H54 (cell line): Measurements from ENCODE around the gene ACER3.

Experiments used
- DNase-seq: peaks from one replicate; pipeline ENCODE4 v3.0.0; 2011; ENCODE audit warnings: low spot score, mixed read lengths; ENCODE audit not compliant: insufficient read length
- FAIRE-seq: peaks from 3 replicates; lab custom pipeline; 2011; peaks lifted over from hg19 to GRCh38; lab: Jason Lieb, UNC
- POLR2A ChIP-seq: IDR thresholded peaks from 2 replicates; pipeline ENCODE4 v1.6.1; 2011; ENCODE audit warnings: low read depth, mild to moderate bottlenecking, low read length

Gene ACER3

DNA sequence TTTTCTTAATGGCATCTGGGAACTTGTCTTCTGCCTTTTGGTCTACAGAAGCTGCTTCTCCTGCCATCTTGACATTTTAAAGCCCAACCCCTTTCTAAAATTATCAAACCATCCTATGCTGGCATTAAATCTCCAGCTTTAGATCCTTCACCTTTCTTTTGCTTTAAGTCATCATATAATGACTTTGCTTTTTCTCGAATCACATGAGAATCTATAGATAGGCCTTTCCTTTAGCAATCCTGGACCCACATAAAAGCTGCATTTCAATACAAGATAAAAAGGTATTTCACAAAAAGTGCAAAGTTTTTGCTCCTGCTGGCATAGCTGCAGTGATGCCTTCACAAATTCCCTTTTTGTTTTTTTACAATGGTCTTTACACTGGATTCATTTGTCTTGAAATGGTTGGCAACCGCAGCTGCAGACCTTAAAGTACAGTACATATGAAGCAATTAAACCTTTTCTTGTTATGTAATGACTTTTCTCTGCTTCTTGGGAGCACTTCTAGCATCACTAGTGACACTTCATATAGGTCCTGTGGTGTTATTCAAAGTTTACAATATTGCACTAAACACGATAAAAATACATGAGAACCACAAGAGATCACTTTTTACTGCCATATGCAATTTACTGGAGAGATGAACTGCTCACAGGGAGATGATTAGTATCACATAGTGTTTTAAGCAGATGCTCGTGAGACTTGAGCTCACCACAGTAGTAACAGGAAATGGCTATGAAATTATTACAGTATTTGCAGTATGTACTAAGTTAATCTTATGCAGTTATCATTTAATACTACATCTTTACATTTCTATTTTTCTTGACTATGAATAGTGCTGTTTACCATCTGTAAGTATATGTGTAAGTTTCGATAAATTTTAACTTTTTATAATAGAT is 41.6 kb downstream of the ACER3 start:
- no peak for FAIRE-seq
- no peak for DNase-seq
- no peak for TF ChIP-seq POLR2A

DNA sequence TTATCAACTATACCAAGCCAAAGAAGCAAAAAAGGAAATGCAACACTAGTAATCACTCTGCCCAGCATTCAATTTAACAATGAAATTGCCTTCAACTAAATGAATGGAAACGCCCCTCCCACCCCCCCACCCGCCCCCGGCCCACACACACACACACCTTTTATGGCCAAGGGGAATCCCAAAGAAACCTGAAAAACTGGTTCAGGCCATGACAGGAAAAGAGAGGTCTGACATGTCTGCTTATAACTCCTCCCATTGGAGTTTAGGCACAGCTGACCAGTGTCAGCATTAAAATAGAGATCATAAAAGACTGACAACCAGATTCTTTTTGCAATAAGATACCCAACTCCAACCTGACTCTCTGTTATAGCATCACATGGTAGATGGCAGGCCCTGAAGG is 42.6 kb downstream of the ACER3 start:
- no peak for TF ChIP-seq POLR2A
- FAIRE-seq, result no peak
- DNase-seq, result no peak

DNA sequence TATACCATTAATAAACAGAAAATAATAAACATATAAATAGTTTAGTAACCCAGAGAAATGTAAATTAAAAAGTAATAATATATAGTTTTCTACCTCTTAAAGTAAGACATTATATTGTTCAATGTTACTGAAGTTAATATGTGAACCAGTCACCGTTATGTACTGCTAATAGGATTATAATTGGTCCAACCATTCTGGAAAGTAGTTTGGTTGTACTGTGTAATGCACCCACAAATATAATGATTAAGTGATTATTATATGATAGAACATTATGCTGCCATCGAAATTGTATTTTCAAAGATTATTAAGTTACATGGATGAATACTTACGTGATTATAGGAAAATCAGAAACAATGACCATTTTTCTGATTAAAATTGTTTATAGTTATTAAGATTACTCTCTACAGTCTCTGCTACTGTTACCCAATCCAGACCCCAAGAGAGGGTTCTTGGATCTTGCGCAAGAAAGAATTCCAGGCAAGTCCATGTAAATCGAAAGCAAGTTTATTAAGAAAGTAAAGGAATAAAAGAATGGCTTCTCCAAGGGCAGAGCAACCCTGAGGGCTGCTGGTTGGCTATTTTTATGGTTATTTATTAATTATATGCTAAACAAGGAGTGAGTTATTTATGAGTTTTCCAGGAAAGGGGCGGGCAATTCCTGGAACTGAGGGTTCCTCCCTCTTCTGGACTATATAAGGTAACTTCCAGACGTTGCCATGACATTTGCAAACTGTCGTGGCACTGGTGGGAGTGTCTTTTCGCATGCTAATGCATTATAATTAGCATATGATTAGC is 50.1 kb downstream of the ACER3 start:
- DNase-seq (no peak), FAIRE-seq (no peak)
- TF ChIP-seq POLR2A, result no peak

DNA sequence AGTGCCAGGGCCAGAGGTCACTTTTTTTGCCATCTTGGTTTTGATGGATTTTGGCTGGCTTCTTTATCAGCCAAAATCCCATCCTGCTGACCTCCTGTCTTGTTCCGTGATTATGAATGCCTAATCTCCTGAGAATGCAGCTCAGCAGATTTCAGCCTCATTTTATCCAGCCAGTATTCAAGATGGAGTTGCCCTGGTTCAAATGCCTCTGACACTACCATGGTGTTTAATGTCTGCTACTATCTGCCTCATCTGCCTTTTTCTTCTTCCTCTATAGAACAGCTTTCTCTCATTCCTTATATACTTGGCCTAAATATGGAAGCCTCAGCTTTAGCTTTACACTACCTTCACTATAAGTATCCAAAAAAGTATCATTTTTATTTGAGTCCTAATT is 50.7 kb downstream of the ACER3 start:
- no peak for TF ChIP-seq POLR2A
- no peak for FAIRE-seq
- DNase-seq, result no peak

DNA sequence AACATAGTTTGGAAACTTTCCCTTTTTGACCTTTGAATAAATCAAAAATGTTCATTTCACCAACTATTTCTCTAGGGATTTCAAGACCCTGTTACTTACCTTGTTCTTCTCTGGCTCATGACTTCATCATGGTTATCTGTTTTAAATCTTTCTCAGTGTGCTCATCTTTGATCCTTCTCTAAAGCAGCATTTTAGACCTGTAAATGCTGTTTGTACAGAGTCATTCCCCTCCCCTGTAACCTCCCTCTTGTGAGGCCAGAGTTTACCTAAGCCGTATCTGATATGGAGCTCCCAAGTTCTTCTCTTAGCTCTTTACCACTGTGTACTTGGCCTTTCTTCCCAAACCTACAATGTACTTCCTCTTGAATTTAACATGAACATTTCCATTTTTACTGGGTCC is 56.0 kb downstream of the ACER3 start:
- DNase-seq, result no peak
- FAIRE-seq, result no peak
- no peak for TF ChIP-seq POLR2A

DNA sequence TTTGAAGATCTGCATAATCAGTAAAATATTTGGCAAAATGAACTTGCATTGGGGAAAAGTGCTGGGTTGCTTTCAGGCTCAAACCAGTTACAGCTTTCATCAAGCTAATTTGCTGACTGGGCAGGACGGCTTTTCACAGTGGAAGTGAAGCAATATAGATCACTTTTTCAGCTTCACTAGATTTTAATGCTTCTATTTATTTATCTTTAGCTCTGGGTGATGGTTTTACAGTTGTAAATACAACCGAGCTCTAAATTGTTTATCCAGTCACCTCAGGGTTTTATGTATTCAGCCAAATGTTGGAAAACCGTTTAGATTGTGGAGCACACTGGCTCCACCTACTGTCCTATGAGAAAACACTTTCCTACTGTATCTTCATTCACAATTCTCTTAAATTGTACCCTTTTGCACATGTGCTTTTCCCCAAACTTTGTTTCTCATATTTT is 58.2 kb downstream of the ACER3 start:
- FAIRE-seq, result peak; percentile 64
- no peak for TF ChIP-seq POLR2A
- peak; percentile 1 for DNase-seq

DNA sequence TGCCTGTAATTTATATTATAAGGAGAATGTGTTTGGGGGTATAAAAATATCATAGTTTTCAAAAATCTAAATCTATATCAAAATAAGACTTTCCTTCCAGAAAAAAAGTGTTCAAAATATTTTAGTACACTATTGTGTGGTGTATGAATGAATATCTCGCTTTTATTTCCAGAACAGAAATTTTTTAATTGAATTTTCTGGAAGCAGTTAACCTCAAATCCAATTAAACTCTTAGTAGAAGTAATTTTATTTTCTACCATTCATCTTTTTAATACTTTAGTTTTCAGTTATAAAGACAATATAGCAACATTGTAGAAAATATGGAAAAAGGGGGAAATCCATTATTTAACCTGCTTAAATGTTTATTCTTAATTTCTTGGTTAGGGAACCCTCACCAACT is 58.7 kb downstream of the ACER3 start:
- FAIRE-seq, result no peak
- TF ChIP-seq POLR2A, result no peak
- DNase-seq, result no peak

DNA sequence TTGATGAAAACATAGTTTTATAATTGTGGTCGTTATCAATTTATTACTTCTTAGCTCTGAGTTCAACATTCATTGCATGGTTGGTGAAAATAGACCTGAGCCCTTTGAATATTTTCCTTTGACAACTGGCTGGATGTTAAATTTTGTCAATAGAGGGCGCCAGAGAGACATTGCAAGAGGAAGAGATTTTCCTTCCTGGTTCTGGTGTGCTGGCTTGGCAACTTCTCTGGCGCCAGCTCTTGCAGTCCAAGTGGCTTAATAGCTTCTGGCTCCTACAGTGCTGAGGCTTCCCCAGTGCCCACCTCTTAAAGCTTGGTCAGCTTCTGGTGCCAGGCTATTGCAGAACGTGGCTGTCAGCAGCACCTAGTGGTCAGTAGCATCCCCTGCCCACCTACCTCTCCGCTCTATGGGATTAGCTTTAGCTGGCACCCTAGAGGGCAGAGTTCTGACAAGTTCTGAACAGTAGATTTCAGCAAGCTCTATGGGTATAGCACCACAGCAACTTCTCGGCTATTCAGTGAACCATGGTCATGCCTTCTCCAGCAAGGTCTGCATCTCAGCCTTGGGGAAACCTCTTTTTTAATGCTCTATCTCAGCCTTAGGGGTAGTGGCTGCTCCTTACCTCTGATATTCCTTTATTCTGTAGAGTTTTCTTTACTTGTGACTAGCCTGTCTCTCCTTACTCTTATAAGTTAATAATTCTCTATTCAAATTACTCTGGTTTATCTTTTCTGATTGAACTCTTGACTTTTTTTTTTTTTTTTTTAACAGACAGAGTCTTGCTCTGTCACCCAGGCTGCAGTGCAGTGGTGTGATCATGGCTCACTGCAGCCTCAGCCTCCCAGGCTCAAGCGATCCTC is 59.4 kb downstream of the ACER3 start:
- peak; percentile 45 for DNase-seq
- peak; percentile 96 for FAIRE-seq
- TF ChIP-seq POLR2A, result no peak

DNA sequence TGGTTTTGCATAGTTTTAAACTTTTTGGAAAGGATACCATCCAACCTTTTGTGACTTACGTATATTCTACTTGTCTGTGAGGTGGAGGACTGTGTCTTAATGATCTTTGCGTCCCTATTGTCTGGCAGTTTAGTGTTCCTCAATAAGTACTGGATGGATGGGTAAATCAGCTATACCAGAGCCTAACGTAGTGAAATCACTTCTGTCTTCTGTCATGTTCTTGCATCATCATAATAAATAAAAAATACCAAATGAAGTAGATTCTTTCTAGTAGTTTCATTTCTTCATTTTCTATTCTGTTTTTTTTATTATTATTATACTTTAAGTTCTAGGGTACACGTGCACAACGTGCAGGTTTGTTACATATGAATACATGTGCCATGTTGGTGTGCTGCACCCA is 66.4 kb downstream of the ACER3 start:
- no peak for TF ChIP-seq POLR2A
- DNase-seq, result no peak
- no peak for FAIRE-seq

DNA sequence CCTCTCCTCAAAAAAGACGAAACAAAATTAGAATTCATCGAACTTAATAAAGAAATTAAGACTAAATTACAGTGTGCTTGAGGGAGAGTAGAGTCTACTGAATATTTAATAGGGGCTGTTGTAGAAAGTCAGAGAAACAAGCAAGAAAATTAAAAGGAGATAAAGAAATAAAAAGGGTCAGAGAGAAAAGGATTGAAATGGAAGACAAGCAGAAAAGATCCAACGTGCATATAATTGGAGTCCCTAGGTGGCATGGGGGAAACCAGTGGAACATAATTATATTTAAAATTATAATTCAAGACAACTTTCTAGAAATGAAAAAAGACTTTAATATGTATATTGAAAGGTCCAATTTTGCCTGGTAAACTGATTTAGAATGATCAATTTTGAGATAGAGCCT is 74.3 kb downstream of the ACER3 start:
- no peak for TF ChIP-seq POLR2A
- FAIRE-seq (no peak), DNase-seq (no peak)

DNA sequence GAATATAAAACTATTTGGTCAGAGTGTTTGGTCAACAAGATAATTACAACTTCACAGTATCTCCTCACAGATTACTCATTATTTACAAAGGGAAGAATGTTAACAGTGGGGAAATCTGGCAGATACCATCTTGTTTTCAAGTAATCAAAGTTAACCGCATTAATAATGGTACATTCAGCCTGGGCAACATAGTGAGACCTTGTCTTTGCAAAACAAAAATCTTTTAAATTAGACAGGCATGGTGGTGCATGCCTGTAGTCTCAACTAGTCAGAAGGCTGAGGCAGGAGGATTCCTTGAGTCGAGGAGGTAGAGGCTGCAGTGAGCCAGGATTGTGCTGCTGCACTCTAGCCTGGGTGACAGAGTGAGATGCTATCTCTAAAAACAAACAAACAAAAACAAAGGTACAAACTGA is 78.5 kb downstream of the ACER3 start:
- no peak for TF ChIP-seq POLR2A
- no peak for FAIRE-seq
- no peak for DNase-seq

DNA sequence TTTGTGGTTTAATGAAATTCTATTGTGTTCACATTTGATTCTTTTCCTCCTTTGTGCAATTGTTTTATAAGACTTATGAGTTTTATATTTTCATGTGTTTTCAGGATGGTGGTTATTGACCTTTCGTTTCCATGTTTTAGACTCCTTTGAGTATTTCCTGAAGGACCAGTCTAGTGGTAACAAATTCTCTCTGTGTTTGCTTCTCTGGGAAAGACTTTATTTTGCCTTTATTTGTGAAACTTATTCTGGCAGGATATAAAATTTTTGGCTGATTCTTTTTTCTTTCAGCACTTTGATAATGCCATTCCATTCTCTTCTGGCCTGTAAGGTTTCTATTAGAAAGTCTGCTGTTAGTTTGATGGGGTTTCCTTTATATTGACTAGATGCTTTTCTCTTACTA is 83.5 kb downstream of the ACER3 start:
- FAIRE-seq (no peak), DNase-seq (no peak)
- TF ChIP-seq POLR2A, result no peak

DNA sequence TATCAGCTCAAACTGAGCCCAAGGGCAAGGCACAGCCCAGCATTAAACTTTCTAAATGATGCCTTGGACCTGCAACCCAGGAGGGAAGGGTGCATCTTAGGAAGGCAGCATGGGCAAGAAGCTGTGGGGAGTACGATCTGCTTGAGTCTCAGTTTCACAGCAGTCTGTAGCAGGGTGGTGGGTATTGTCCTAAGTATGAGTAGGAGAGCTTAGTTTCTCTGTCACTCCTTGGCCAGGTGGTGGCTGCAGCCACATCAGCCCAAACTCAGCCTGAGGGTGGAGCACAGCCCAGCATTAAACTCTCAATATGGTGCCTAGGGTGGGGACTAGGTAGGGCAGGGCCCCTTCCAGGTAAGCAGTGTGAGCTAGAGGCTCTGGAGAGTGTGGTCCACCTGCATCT is 85.5 kb downstream of the ACER3 start:
- TF ChIP-seq POLR2A, result no peak
- no peak for DNase-seq
- FAIRE-seq, result no peak
